HG03457 (cell line): ENCODE results near the gene OSBPL9.
"Not testable (repeated sequence)": the region's sequence is repeated elsewhere in the genome, so short reads cannot be mapped to it uniquely, and the experiment has no call there.

Experiments
- ATAC-seq: cut with Tn5 transposase; IDR thresholded peaks from one replicate; pipeline ENCODE4 v1.9.1; 2021; ENCODE audit warnings: moderate number of reproducible peaks; ENCODE audit not compliant: unreplicated experiment

The OSBPL9 gene

GRCh38 chr1:51605961-51606723, 10.8 kb upstream of the OSBPL9 start:
- ATAC-seq: no peak

DNA sequence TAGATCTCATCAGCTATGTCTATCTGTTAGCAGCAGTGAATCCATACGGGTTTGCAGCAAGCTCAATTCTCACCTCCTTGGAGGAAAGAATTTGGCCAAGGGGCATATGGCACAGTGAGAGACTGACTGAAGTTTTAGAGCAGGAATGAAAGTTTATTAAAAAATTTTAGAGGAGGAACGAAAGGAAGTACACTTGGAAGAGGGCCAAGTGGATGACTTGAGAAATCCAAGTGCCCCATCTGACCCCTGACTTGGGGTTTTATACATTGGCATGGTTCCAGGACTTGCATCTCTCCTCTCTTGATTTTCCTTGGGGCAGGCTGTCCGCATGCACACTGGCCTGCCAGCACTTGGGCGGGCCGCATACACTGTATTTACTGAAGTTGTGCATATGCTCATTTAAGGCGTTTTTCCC, 9.2 kb upstream of the OSBPL9 start:
- no peak for ATAC-seq

DNA sequence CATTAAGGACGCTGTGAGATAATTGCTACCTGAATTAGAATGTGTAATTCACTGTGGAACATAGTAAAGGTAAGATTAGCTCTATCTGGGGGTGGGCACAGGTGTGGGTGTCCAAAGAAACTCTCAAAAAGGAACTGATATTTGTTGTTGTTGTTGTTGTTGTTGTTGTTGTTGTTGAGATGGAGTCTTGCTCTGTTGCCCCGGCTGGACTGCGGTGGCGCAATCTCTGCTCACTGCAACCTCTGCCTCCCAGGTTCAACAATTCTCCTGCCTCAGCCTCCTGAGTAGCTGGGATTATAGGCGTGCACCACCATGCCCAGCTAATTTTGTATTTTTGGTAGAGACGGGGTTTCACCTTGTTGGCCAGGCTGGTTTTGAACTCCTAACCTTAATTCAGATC, 6.8 kb upstream of the OSBPL9 start:
- ATAC-seq: not testable (repeated sequence)

GRCh38 chr1:51610637-51611036, 6.3 kb upstream of the OSBPL9 start:
- ATAC-seq: no peak

DNA sequence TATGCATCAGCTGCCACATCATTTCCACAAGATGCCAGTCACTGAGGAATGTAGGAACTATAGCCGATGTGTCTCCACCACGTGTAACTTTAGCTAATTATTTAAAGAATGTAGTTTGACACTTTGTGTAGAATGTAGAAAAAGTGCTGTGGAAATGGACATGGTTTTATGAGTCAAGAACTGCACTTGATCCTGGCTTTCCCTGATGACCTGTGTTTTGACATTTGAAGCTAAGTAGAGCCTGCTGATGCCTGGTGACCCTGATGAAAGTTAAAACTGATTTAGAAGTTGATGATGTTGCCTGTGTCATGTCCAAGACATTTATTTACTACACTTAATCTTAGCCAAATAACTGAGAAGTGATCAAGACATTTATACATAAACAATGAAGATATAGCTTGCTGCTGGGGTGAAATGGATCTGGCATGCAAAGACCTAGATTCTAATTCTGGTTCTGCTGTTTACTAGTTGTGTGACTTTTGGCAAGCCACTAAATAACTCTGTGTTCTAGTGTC, 4.4 kb upstream of the OSBPL9 start:
- ATAC-seq: no peak

DNA sequence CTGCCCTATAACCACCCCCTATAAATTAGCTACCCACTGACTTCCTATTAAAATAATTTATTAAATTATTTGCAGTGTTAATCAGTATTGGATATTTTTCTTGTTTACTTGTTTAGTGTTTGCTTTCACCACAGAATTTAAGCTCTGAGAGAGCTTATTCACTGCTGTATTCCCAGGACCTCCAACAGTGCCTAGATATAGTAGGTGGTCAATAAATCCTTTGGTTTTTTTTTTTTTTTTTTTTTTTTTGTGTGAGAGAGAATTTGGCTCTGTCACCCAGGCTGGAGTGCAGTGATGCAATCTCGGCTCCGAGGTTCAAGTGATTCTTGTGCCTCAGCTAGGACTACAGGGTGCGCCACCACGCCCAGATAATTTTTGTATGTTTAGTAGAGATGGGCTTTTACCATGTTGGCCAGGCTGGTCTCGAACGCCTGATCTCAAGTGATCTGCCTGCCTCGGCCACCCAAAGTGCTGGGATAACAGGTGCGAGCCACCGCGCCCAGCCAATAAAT, 1.1 kb upstream of the OSBPL9 start:
- no peak for ATAC-seq

- ATAC-seq: no peak
These were observed 402 bp upstream of the OSBPL9 start for GRCh38 chr1:51616490-51616889.

DNA sequence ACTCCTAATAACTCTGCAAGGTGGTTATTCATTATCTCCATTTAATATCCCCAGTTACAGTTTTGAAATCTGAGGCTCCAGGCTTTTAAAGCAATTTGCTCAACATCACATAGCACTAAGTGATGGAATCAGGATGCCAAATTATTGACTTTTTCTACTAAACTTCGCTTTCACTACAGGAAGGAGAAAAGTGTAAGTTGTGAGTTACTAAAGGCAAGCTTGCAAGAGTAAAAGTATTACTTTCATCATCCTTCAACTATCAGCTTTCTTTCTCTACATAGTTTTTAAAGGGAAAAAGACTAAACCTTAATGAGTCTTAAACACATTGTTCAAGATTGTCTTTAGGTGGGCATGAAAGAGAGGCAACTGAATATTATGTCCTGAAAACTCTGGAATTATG, 1.8 kb downstream of the OSBPL9 start:
- no peak for ATAC-seq

GRCh38 chr1:51620470-51620869, 3.6 kb downstream of the OSBPL9 start:
- ATAC-seq: no peak

- no peak for ATAC-seq
These were observed 4.3 kb downstream of the OSBPL9 start for GRCh38 chr1:51621161-51621560.

DNA sequence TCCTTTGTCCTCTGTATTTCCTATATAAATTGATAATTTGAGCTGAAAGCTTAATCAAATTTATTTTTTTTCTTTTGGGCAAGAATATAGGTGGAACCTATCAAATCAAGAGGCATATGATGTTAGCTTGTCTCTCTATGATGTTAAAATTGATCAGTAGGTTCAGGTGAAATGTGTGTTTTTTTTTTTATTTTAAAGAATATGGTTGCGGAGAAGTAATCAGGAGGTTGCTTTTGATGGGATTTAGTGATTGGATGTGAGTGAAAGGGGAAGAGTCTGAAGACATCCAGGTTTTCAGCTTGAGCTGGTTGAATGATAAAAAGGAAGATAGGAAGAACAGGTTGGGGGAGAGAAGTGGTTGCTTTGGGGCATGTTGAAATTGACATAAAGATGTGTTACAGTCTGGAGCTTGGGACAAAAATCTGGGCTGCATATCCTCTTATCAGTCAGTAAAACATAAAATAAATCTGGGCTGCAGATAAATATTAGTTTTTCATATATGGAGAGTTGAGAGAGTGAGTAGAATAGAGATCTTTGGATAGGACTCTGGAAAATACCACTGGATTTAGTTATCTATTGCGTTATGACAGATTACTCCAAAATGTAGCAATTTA, 5.1 kb downstream of the OSBPL9 start:
- no peak for ATAC-seq

GRCh38 chr1:51622455-51622913, 5.6 kb downstream of the OSBPL9 start:
- ATAC-seq: no peak

DNA sequence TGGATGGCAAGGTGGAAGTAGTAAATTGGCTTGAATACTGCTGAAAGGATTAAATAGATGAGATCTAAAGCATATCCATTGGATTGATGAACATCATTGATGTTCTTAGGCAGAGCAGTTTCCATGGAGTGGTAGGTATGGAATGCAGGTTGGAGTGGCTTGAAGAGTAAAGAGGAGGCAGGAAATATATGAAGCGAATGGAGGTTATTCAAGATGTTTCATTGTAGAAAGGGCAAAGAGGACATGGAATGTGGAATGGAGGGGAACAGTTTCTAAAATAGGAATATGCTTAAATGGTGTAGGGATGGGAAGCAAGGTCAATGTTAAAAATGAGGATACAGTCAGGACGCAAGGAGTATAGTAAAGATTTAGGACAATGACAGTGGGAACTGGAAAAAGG, 6.1 kb downstream of the OSBPL9 start:
- ATAC-seq: no peak

- no peak for ATAC-seq
These were observed 6.6 kb downstream of the OSBPL9 start for GRCh38 chr1:51623450-51623849.

DNA sequence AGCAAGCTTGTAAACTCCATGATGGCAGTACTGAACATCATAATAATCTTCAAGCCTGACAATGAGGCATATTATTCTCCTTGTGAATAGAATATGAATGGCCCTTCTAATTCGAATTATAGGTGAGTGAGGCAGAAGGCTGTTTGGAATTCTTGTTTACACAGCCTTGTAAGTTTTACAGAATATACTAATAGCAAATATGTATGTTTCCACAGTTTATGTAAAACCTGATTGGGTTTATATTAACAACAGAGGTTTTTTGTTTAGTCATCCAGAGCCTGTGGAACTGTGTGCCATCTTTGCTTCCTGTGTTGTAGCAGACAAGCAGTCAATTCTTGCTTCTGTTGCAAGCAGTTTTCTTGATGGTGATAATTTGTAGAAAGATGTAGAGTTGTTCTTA, 8.0 kb downstream of the OSBPL9 start:
- ATAC-seq: no peak

DNA sequence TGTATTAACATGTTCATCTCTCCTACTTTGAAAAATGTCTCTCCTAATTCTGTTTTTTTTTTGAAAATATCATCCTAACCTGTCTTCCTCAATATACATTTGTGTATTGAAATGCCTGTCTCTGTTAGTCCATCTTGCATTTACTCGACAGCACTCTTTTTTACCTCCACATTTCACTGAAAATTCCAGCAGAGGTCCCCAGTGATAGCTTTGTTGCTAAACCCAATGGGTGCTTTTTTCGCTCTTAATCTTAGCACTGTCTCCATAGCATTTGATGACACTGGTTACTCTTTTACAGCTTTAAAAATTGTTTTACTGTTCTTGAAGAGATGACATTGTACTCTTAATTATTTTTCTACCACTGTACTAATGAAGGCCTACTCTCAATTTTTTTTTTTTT, 10.8 kb downstream of the OSBPL9 start:
- no peak for ATAC-seq

DNA sequence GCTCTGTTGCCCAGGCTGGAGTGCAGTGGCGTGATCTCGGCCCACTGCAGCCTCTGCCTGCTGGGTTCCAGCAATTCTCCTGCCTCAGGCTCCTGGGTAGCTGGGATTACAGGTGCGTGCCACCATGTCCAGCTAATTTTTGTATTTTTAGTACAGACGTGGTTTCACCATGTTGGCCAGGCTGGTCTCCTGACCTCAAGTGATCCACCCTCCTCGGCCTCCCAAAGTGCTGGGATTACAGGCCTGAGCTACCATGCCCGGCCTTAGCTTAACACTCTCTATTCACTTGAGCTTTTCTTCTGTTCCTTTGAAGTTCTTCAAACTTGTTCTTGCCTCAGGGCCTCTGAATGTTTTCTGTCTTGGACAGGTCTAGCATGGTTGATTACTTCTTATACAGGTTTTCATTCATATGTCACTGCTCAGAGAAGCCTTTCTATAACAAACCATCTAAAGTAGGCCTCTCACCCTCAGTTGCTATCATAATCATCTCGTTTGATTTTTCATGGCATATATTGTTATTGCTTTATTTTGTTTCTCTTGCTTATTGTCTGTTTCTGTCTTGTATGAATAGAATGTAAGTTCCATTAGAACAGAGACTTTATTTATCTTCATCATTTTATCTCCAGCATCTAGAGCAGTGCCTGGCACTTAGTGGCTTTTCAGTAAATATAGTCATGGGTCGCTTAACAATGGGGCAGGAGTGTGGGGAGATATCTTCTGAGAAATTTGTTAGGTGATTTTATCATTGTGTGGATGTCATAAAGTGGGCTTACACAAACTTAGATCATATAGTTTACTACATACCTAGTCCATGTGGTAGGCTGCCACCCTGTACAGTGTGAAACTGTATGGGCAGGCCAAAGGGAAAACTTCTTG, 12.1 kb downstream of the OSBPL9 start:
- ATAC-seq: no peak

DNA sequence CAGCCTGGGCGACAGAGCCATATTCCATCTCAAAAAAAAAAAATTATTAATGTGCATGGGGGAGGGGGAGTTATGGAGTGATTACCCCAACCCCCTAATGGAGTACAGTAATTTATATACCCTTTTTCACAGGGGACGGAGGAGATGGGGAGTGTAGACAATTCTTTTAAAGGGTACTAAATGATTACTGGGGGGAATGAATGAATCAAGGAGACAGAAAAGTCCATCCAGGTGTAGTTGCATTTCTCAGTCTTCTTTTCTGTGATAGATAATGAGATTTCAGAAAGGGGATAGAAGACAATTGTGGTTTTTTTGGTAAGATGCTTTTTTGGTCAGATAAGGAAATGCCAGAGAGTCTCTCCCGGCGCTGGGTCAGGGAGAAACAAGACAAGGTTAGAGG, 13.0 kb downstream of the OSBPL9 start:
- ATAC-seq: no peak

DNA sequence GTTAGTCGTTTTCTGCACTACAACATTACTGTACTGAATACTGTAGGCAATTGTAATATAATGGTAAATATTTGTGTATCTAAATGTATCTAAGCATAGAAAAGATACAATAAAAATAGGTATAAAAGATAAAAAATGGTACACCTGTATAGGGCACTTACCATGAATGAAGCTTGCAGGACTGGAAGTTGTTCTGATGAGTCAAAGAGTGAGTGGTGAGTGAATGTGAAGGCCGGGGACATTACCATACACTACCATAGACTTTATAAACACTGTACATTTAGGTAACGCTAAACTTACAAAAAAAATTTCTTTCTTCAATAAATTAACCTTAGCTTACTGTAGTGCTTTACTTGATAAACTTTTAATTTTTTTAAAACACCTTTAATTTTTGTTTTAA, 13.5 kb downstream of the OSBPL9 start:
- no peak for ATAC-seq

DNA sequence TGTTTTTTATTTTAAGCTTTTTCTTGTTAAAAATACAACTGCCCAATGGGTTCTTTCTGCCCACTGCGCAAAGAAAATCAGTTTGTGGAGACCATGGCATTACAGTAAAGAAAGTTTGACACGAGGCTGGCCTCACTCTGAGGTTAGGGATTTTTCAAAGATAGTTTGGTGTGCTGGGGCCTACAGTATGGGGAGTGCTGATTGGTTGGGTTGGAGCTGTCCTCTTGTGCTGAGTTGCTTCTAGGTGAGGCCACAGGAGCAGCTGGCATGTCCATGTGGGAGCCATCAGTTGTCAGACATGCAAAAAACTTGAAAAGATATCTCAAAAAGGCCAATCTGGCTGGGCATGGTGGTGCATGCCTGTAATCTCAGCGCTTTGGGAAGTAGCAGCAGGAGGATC, 14.0 kb downstream of the OSBPL9 start:
- ATAC-seq: no peak

- no peak for ATAC-seq
These were observed 14.9 kb downstream of the OSBPL9 start for GRCh38 chr1:51631747-51632146.
